Uterus (tissue), 2 donors: ENCODE measurements around the gene C12orf43.

ENCODE experiments used
- CTCF ChIP-seq, 4 experiments: fragments of 200-600 bp in 2 of 4; fragments of 450-650 bp in 2 of 4; sonication (generic) in 2 of 4; IDR thresholded peaks; one replicate each; pipeline ENCODE4 v1.5.1; 2016 to 2019; ENCODE audit warnings: antibody characterized with exemption in 4 of 4, mild to moderate bottlenecking in 2 of 4, moderate library complexity in 1 of 4
- POLR2A ChIP-seq, 2 donors: fragments of 450-650 bp; IDR thresholded peaks; one replicate each; pipeline ENCODE4 v1.6.1; 2016; ENCODE audit warnings: antibody characterized with exemption in 2 of 2, mild to moderate bottlenecking in 1 of 2, moderate library complexity in 1 of 2

DNA sequence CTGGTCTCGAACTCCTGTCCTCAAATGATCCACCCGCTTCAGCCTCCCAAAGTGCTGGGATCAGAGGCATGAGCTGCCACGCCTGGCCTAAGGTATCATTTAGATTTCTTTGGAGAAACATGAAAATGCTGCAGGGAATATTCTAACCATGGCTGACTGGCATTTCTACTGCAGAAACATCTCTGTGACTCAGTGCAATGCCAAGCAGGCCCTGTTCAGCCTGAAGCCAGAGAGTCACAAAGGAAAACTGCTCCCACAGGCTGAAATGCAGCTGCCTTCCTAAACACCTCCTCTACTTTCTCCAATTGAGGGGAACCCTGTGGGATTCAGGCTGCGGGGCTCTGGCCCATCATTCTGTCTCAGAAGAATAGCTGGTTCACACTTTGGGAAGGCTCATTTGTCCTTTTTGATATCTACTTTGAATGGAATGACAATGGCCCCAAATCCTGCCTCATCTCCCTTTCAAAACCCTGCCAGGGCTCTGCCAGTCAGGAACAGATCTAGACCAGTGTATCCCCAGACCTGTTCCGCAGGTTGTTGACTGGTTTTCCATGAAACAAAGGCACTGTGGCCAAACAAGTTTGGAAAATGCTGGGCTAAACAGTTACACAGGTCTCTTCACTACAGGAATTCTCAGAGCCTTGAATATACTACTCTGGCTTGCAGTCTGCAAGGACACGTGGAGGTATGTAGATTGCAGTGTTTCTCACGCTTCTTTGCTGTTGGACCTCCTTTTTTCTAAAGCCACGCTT is 7.8 kb downstream of the C12orf43 start:
- TF ChIP-seq CTCF (IDR thresholded peaks at IDR 0.05), result no peak
- TF ChIP-seq POLR2A (IDR thresholded peaks at IDR 0.05), result no peak
